GM18499 (cell line): ENCODE measurements around the gene HLA-DQB2.
"Not testable (repeated sequence)": the region's sequence is repeated elsewhere in the genome, so short reads cannot be mapped to it uniquely, and the experiment has no call there.

ENCODE experiments used
- ATAC-seq: cut with Tn5 transposase; IDR thresholded peaks from one replicate; pipeline ENCODE4 v1.9.1; 2021; ENCODE audit warnings: moderate number of reproducible peaks; ENCODE audit not compliant: insufficient read depth, unreplicated experiment

The HLA-DQB2 gene

DNA sequence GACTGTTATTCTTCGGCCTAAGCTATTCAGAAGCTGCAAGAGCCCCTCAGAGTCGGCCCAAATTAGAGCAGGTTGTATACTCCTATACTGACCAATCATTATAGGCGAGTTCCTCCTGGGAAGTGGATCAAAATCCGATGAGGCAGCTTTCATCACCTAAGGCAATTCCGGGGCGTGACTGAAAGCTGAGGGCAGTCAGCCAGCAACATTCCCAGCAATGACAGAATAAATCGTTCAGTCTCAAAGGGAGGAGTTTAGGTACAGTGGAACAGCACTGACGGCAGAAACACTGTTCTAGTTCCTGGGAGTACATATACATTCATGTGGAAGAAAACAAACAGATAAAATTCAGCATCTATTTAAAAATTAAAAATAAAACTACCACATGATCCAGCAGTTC is 10.8 kb downstream of the HLA-DQB2 start:
- no peak for ATAC-seq

DNA sequence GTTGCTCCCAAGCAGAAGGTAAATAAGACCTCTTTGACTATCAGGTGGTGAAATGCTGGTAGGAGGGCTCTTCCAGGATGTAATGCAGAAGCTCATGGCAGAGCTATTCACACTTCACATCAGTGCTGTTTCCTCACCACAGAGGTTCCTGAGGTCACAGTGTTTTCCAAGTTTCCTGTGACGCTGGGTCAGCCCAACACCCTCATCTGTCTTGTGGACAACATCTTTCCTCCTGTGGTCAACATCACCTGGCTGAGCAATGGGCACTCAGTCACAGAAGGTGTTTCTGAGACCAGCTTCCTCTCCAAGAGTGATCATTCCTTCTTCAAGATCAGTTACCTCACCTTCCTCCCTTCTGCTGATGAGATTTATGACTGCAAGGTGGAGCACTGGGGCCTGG is 17.7 kb downstream of the HLA-DQB2 start:
- ATAC-seq, result not testable (repeated sequence)

DNA sequence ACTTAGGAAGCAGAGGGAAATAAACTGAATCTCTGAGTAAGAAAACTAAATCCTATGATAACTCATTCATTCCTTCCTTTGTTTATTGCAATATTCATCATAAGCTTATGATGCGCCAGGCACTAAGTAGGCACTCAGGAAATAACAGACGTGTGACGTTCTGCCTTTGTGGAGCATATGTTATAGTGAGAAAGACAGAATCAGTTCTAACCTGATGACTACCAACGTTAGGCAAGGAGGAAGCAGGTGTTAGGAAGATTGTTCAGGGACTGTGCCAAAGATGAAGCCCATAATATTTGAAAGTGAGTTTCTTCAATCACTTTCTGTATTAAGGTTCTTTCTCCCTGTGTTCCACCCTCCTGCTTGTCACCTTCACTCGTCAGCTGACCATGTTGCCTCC is 18.6 kb downstream of the HLA-DQB2 start:
- ATAC-seq, result no peak

DNA sequence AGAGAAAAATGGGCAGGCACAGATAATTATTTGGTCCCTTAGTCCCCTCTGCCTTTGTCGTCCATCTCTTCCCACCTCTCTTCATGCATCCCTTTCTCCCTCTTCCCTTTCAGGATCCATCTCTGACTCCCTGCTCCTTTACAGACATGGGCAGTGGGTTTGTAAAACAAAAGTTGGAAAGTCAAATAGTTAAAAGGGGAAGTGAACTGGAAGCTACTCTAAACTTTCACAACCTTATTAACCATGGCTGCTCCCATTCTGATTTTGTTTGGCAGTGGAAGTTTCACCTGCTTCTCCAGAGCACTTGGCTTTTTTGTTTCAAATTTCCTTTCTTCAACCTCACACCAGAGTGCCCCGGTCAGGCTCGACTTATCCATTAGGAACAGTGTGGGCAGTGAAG is 21.0 kb downstream of the HLA-DQB2 start:
- ATAC-seq, result no peak

DNA sequence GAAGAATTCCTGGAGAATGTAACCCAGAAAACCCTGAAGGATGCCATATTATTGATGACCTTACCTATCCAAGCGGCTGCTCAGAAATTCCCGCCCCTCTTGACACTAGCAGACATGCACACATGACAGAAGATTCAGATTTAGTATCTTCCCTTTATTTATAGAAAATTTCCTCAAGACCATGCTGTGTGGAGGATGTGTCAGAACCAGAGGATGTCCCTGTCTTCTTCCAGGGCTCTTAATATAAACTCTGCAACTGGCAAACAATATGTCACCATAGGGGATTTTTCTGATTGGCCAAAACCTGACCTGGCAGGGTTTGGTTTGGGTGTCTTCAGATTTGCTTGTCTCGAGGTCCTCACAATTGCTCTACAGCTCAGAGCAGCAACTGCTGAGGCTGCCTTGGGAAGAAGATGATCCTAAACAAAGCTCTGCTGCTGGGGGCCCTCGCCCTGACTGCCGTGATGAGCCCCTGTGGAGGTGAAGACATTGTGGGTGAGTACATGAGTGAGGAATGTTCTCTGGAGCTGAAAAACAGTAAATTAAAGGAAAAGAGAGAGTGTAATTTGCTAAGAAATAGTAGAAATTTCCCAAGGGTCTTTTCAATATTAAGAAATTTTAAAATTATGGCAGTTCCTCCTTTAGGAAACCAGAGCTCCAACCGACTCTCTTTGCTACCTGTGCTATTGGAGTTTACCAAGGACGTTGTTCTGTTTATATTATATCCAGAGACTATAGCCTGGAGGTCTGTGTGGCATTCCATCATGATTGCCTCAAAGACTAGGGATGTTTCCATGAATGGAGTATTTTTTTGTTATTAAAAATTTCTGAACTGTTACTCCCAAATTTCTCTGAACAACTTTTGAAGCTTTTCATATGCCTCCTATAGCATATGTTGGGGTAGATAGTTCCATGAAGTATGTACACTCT is 22.0 kb downstream of the HLA-DQB2 start, which contains the start of gene HLA-DQA2:
Gene HLA-DQA2 (plus strand): TSS at position 361 of the 930 bp plus-strand sequence. CDS start 53 bp downstream, at position 414.
- ATAC-seq, result no peak

DNA sequence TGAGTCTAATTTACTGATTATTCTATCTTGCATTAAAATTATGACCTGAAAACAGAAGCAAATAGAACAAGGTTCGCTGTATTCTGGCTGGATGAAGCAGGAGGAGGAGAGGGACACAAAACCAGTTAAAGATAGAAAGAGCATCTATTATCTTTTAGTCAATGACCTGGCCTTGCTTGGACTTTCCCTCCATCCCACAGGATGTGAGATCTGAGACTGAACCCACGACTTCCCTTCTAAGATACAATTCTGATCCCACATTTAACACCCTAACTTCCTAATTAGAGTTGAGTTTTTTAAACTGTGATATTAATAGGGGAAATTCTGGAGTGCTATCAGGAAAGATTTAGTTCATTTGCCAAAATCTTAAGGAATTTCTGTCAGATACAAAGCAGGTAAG is 25.2 kb downstream of the HLA-DQB2 start:
- no peak for ATAC-seq

DNA sequence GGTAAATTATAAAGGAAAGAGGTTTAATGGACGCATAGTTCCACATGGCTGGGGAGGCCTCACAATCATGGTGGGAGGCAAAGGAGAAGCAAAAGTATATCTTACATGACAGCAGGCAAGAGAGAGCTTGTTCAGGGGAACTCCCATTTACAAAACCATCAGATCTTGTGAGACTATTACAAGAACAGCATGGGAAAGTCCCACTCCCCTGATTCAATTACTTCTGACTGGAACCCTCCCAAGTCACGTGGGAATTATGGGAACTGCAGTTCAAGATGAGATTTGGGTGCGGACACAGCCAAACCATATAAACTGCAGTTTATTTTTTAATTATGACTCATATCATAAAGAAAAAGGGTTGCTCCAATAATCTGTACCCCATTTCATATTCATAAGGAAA is 44.5 kb downstream of the HLA-DQB2 start:
- no peak for ATAC-seq

DNA sequence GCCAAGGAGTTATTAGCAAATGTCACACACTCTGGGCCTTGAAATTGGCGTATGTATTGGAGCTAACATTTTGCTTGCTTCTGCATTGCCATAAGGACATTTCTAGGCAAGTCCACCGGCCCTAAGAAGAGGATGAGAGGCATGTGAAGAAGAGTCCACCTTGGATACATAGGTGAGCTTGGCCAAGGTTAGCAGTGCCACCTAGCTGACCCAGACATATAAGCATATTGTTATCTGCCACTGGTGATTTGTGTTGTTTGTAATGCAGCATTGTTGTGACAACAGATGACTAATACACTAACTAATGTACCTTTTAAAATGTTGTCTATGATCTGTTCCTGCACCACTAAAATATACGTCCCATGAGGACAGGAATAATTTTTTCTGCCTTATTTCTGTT is 46.9 kb downstream of the HLA-DQB2 start:
- no peak for ATAC-seq

DNA sequence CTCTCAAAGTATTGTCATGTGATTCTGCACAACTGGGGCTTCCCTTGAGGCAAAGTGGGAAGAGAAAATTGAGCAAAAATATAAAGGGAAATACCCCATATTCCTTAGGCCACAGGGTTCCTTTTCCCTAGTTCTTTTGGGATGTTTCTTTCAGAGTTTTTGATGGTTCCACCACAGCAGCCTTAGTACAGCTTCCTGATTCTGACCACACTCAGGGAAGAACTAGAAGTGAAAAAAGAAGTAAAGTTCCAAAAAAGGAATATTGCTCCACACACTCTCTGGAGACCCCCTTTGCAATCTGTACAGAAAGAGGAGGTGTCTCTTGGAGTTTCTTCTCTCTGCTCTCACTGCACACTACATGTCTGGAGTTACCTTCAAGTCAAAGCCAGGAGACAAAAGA is 50.1 kb downstream of the HLA-DQB2 start:
- ATAC-seq, result no peak

DNA sequence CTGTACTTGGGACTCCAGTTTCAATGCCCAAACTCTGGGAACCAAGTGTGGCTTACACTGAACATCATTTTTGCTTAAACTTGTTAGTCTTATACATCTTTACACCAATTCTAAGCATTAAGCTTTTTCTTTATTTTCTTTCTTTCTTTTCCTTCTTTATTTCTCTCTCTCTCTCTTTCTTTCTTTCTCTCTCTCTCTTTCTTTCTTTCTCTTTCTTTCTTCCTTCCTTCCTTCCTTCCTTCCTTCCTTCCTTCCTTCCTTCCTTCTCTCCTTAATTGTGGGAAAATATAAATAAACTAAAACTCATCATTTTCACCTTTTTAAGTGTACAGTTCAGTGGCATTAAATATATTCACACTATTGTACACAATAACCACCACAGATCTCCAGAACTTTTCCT is 53.7 kb downstream of the HLA-DQB2 start:
- no peak for ATAC-seq
